ENCODE data around the gene FOXC2.
"Not testable (repeated sequence)": the region's sequence is repeated elsewhere in the genome, so short reads cannot be mapped to it uniquely, and the experiment has no call there.

The FOXC2 gene

DNA sequence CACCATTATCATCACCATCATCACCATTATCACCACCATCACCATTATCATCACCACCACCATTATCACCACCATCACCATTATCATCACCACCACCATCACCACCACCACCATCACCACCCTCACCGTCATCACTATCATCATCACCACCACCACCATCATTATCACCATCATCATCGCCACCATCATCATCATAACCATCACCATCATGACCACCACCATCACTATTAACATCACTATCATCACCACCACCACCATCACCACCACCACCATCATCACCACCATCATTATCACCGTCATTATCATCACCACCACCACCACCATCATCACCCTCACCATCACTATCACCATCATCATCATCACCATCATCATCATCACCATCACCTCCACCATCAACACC, 20.9 kb downstream of the FOXC2 start:
- H3K36me3 Mint-ChIP-seq (ENCODE audit: insufficient read depth) = no peaks in the 10 kb centered on the region

DNA sequence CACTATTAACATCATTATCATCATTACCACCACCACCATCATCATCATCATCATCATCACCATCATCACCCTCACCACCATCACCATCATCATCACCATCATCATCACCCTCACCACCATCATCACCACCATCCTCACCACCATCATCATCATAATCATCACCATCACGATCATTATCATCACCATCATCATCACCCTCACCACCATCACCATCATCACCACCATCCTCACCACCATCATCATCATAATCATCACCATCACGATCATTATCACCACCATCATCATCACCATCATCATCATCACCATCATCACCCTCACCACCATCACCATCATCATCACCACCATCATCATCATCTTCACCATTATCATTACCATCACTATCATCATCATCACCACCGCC, 21.3 kb downstream of the FOXC2 start:
- ATAC-seq (replicated peaks); H3K4me1 Mint-ChIP-seq (ENCODE audit: low read depth in 2 of 2); H3K4me3 Mint-ChIP-seq; DNase-seq; H3K36me3 Mint-ChIP-seq (ENCODE audit: insufficient read depth); H3K27ac Mint-ChIP-seq; H3K9me3 Mint-ChIP-seq: not testable (repeated sequence)
- peaks cover 15 to 35% of the 10 kb centered on the region in 2 donors for H3K27me3 Mint-ChIP-seq

More for the DNA sequence above, 20.9 kb downstream of the FOXC2 start:
- DNase-seq (no peak), ATAC-seq (replicated peaks) (no peak)
- H3K27me3 Mint-ChIP-seq = peaks cover 13 to 33% of the 10 kb centered on the region in 2 donors
- H3K4me1 Mint-ChIP-seq (ENCODE audit: low read depth in 2 of 2) = no peaks in the 10 kb centered on the region
- no peaks in the 10 kb centered on the region for H3K9me3 Mint-ChIP-seq
- H3K4me3 Mint-ChIP-seq = no peak overlapping the region
- H3K27ac Mint-ChIP-seq = no peak overlapping the region

DNA sequence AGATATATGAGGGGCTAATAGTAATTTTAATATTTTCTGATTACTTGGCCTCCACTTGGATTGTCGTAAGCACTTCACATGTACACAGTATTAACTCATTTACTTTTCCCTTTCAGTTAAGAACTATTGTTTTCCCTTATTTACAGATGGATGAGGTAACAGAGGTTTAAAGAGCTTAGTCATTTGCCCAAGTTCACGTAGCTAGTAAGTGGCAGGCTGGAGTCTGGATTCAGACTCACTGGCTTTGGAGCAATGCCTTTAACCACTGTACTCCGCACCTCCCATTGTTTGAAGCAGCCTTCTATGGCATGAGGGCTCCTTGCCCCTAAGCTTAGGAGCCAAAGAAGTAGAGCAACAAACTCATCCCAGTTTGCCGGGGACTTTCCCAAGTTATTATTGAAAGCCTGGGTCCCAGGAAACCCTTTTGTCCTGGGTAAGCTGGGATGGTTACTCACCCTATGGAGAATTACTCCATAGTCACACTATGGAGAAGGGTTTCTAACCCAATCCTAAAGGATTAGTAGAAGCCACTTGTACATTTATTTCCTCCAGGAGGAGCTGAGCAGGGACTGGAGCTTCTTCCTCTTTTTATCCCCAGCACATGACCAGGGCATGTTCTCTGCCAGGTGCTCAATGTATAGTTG, 24.0 kb downstream of the FOXC2 start:
- no peak for DNase-seq
- ATAC-seq (replicated peaks) = no peak
- no peak overlapping the region for H3K27ac Mint-ChIP-seq
- no peaks in the 10 kb centered on the region for H3K4me1 Mint-ChIP-seq (ENCODE audit: low read depth in 2 of 2)
- H3K4me3 Mint-ChIP-seq = no peak overlapping the region
- H3K9me3 Mint-ChIP-seq = no peaks in the 10 kb centered on the region
- no peaks in the 10 kb centered on the region for H3K36me3 Mint-ChIP-seq (ENCODE audit: insufficient read depth)
- H3K27me3 Mint-ChIP-seq = peaks cover 34 to 36% of the 10 kb centered on the region in 2 donors

DNA sequence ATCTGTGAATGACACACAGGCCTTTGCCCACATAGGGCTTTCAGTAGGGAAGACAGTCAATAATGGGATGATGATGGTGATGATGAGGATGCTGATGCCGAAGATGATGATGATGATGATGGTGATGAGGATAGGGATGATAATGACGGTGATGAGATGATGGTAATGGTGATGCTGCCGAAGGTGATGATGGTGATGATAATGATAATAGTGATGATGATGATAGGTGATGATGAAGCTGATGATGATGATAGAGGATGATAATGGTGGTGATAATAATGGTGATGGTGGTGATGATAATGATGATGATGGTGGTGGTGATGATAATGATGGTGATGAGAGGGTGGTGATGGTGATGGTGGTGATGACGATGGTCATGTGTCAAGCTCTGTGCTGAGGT, 24.6 kb downstream of the FOXC2 start:
- Mint-ChIP-seq H3K9me3 (no peaks in the 10 kb centered on the region), H3K36me3 (ENCODE audit: insufficient read depth) (no peaks in the 10 kb centered on the region), H3K27me3 (peaks cover 34% of the 10 kb centered on the region in 2 donors), H3K4me1 (ENCODE audit: low read depth in 2 of 2) (no peaks in the 10 kb centered on the region), H3K4me3 (no peak overlapping the region), H3K27ac (no peak overlapping the region)
- DNase-seq = no peak
- no peak for ATAC-seq (replicated peaks)

DNA sequence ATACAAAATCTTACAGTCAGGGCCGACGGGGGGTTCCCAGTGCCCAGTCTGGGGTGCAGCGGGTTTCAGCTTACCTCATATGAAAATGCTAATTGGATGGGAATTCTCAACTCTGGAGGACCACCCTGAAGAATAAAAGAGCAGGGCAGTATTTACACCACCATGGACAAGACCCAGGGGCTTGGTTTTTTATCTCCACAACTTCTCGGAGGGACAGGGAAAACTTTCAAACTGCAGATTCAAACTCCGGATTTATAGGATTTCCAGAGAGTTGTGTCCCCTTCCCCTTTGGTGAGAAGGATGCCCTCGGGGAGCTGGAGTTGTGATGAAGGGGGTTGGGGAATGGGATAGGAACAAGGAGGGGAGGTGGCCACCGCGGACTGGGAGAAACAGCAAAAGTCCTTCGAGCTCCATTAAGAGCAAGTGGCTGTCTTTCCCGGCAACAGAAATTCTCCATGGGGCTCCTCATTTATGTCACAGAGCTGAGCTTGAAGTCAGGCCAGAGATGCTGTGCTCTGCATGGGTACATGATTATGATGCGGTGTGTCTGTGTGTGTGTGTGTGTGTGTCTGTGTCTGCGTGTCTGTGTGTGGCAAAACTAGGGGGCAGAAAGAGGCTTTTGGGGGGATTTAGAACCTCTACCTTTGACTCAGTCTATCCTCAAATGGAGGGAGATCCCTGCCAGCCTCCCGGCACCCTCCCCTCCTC, 27.4 kb downstream of the FOXC2 start:
- DNase-seq (no peak), ATAC-seq (replicated peaks) (no peak)
- Mint-ChIP-seq H3K4me1 (ENCODE audit: low read depth in 2 of 2) (peaks cover 0 to 4% of the 10 kb centered on the region in 2 donors), H3K27me3 (peaks cover 44 to 59% of the 10 kb centered on the region in 2 donors), H3K4me3 (no peak overlapping the region), H3K27ac (no peak overlapping the region), H3K9me3 (no peaks in the 10 kb centered on the region), H3K36me3 (ENCODE audit: insufficient read depth) (no peaks in the 10 kb centered on the region)

DNA sequence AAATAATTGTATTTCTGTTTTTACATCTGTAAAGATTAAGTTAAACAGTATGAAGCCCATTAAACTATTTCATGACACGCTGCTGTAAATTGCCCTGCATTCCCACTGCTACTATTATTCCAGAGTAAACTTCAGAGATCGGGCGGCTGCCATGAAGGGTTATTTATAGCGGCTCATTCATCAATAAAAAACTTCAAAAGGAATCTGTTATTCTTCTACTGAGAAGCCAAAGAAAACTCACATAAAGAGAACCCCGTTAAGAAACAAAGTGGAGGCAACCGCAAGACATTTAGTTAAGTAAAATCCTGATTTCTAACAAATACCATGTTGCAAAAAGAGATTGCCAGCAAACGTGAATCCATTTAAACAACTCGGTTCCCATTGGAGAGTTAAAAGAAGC, 28.1 kb downstream of the FOXC2 start:
- Mint-ChIP-seq H3K27me3 (peaks cover 49 to 65% of the 10 kb centered on the region in 2 donors), H3K27ac (no peak overlapping the region), H3K4me3 (no peak overlapping the region), H3K36me3 (ENCODE audit: insufficient read depth) (no peaks in the 10 kb centered on the region), H3K9me3 (no peaks in the 10 kb centered on the region), H3K4me1 (ENCODE audit: low read depth in 2 of 2) (peaks cover 0 to 4% of the 10 kb centered on the region in 2 donors)
- no peak for DNase-seq
- ATAC-seq (replicated peaks) = no peak

DNA sequence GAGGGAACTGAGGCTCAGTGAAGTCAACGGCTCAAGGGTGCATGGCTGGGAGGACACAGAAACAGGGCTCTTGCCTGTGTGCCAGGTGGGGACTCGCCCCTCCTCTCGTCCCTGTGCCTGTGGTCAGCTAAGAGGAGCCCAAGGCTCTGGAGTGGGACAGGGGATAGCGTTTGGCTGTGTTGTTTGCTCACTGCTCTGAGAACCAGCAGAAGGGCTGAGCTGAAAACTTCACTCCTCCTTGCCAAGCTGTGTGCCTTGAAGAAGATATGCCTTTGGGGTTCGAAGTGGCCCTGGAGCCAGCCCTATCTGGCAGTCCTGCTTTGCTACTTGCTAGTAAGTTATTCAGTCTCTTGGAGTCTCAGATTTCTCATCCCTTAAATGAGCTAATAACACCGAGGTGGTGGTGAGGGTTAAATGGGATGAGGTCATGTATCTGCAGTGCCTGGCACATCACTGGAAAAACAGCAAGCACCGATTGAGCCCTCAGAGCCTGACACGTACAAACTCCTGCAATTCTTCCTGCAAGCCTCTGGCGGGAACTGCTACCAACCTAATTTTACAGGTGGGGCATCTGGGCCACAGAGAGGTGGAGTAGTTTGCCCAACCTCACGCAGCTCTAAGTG, 29.5 kb downstream of the FOXC2 start:
- no peak for ATAC-seq (replicated peaks)
- Mint-ChIP-seq H3K27me3 (peaks cover 58 to 67% of the 10 kb centered on the region in 2 donors), H3K36me3 (ENCODE audit: insufficient read depth) (no peaks in the 10 kb centered on the region)

DNA sequence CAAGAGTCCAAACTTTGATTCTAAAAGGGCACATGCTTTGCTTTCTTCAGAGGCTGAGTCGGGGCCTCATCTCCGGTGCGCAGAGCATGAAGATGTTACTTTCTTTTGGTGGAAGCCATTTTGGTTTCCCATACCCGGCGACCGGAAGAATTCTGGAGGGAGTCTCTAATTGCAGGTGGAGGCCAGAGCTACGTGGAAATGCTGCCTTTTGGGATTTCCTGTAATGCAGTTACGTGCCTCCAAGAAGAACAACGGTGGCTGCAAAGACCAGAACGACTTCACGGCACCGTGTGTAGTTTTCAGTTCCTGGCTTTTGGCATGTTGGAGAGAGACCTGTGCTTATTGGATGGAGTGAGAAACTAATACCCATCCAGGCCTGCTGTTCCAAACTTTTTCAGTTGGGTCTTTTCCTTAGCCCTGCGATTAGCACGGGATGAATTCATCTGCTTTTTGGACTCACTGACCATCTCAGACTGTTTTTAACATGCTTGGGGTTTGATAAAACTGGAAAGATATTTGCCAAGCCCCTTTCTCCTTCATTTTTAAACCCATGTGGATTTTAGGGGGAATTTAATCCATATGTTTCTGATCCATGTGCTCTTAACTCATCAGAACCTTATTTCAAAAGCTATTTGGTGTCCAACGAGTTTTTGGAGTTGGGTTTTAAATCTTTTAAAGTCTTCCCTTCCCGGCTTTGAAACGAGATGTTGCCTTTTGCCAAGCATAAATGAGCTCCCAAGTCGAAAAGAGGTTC, 30.7 kb downstream of the FOXC2 start:
- DNase-seq (no peak), ATAC-seq (replicated peaks) (no peak)
- Mint-ChIP-seq H3K4me3 (no peak overlapping the region), H3K4me1 (ENCODE audit: low read depth in 2 of 2) (peaks cover 0 to 4% of the 10 kb centered on the region in 2 donors), H3K27ac (no peak overlapping the region), H3K27me3 (peaks cover 61 to 71% of the 10 kb centered on the region in 2 donors), H3K9me3 (no peaks in the 10 kb centered on the region), H3K36me3 (ENCODE audit: insufficient read depth) (no peaks in the 10 kb centered on the region)

More for the DNA sequence above, 29.5 kb downstream of the FOXC2 start:
- no peak for DNase-seq
- peaks cover 0 to 4% of the 10 kb centered on the region in 2 donors for H3K4me1 Mint-ChIP-seq (ENCODE audit: low read depth in 2 of 2)
- H3K9me3 Mint-ChIP-seq = no peaks in the 10 kb centered on the region
- no peak overlapping the region for H3K27ac Mint-ChIP-seq
- H3K4me3 Mint-ChIP-seq = no peak overlapping the region

DNA sequence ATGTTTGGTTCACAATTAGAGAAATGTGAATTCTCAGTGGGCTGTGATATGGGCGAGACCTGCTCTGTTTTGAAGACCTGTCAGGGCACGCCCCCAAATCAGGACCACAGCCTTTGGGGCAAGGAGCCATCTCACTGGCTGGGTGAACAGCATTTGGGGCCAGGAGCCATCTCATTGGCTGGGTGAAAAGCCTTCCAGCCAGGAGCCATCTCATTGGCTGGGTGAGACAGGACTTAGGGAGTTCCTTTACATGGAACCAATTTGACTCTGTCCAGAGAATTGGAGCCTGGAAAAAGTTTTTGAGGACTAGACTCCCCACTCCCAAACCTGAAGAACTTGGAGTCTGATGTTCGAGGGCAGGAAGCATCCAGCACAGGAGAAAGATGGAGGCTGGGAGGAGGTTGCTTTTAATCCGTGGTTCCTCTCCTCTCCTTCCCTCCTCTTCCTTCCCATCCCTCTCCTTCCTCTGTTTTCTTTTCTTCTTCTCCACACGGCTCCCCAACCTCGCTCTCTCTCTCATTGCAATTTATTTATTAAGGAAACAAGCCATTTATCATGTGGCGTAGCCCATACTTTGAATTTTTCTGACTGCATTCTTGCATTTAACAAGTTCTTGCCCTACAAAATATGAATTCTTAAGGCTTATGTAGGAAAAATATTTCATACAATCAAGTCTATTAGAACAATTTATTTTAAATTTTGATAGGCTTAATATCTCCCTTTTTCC, 31.4 kb downstream of the FOXC2 start:
- peaks cover 0 to 4% of the 10 kb centered on the region in 2 donors for H3K4me1 Mint-ChIP-seq (ENCODE audit: low read depth in 2 of 2)
- H3K27ac Mint-ChIP-seq = no peak overlapping the region
- DNase-seq = no peak
- no peak for ATAC-seq (replicated peaks)
- no peak overlapping the region for H3K4me3 Mint-ChIP-seq
- peaks cover 58 to 75% of the 10 kb centered on the region in 2 donors for H3K27me3 Mint-ChIP-seq
- H3K9me3 Mint-ChIP-seq = no peaks in the 10 kb centered on the region
- H3K36me3 Mint-ChIP-seq (ENCODE audit: insufficient read depth) = no peaks in the 10 kb centered on the region

DNA sequence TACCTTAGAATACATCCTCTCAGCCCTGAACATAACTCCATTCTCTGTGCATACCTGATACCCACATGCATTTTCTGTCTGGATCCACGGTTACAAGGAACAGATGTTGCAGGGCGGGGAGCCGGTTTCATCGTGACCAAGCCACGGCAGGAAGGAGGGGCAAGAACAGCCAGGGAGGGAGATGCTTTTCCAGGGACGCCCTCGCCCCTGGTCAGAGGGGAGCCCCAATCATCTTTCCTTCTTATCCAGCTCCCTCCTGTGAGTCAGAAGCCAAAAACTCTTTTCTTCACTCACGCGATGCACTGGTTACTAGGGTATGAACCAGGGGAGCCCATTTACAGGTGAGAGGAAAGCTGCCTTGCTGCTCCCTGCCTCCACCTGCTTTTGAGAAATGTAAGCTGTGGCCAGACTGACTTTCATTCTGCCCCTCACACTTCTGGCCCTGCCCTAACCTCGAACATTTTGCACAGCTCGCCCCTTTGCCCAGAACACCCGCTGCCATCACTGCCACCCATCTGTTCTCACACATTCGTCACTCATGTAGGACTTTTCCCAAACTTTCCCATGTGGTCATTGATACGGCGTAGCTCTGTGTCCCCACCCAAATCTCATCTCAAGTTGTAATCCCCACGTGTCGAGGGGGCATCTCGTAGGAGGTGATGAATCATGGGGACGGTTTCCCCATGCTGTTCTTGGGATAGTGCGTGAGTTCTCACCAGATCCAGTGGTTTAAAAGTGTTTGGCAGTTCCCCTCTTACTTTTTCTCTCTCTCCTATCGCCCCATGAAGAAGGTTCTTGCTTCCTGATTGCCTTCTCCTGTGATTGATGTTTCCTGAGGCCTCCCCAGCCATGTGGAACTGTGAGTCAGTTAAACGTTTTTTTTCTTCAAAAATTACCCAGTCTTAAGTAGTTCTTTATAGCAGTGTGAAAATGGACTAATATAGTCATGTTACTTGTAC, 32.3 kb downstream of the FOXC2 start:
- no peaks in the 10 kb centered on the region for H3K9me3 Mint-ChIP-seq
- no peak for DNase-seq

DNA sequence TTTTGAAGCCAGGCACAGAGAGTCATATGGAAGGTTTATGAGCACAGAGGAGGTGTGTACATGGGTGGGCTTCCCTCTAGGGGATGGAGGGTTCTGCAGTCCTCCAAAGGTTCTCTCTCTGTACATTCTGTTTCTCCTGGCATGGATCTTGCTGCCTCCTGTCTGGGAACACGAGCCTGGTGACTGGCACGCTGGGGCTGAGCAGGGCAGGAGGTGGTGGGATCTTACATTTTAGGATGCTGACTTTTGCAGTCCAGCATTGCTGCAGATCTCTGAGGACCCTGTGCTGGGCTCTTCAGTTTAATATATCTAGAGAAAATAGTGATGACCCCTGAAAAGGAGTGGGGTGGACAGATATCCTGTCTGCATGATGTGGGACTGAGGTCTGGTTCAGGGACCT, 34.7 kb downstream of the FOXC2 start:
- Mint-ChIP-seq H3K9me3 (no peaks in the 10 kb centered on the region), H3K36me3 (ENCODE audit: insufficient read depth) (no peaks in the 10 kb centered on the region), H3K27ac (no peak overlapping the region), H3K27me3 (peaks cover 44 to 72% of the 10 kb centered on the region in 2 donors), H3K4me3 (no peak overlapping the region), H3K4me1 (ENCODE audit: low read depth in 2 of 2) (peaks cover 7 to 15% of the 10 kb centered on the region in 2 donors)
- ATAC-seq (replicated peaks) (no peak), DNase-seq (no peak)

More for the DNA sequence above, 32.3 kb downstream of the FOXC2 start:
- peaks cover 52 to 72% of the 10 kb centered on the region in 2 donors for H3K27me3 Mint-ChIP-seq
- no peak overlapping the region for H3K27ac Mint-ChIP-seq
- H3K4me3 Mint-ChIP-seq = no peak overlapping the region
- H3K36me3 Mint-ChIP-seq (ENCODE audit: insufficient read depth) = no peaks in the 10 kb centered on the region
- peaks cover 0 to 4% of the 10 kb centered on the region in 2 donors for H3K4me1 Mint-ChIP-seq (ENCODE audit: low read depth in 2 of 2)
- no peak for ATAC-seq (replicated peaks)

DNA sequence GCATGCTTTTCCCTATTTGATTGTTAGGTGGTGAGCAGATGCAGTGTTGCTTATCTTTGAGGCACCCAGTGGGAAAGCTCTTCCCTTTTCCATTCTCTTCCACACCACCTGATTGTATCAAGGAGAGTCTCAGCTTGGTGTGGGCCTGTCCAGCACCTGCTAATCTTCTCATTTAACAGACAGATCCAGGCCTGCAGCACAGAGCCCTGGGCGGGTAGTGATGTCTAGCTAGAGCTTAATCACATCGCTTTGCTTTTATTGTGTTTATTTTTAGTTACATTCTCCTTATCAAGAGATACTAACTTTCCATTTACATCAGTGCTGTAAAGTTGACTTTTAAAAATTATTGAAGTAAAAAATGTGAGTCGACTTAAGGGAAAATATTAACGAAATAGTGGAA, 35.9 kb downstream of the FOXC2 start:
- no peak overlapping the region for H3K4me3 Mint-ChIP-seq
- H3K27ac Mint-ChIP-seq = no peak overlapping the region
- H3K4me1 Mint-ChIP-seq (ENCODE audit: low read depth in 2 of 2) = peaks cover 7 to 15% of the 10 kb centered on the region in 2 donors
- no peak for DNase-seq
- no peaks in the 10 kb centered on the region for H3K36me3 Mint-ChIP-seq (ENCODE audit: insufficient read depth)
- peaks cover 44 to 63% of the 10 kb centered on the region in 2 donors for H3K27me3 Mint-ChIP-seq
- H3K9me3 Mint-ChIP-seq = no peaks in the 10 kb centered on the region
- no peak for ATAC-seq (replicated peaks)
